CD14-positive monocyte (primary cell): Measurements from ENCODE around the gene LMX1B. TPM values are rescaled to one million over a fixed set of nuclear protein-coding genes. Genes with fewer than 3 reads are reported as not detected.

Experiments used
- DNase-seq, 3 donors: peaks; one replicate each; pipeline ENCODE4 v3.0.0-alpha.2; 2011 to 2022
- H2AFZ ChIP-seq: 2 replicates; pipeline ENCODE4 v1.6.0; 2012; ENCODE audit warnings: mild to moderate bottlenecking, low read depth, low read length, inconsistent platforms; ENCODE audit not compliant: insufficient read depth, poor library complexity, severe bottlenecking
- H3K27ac ChIP-seq, 2 donors: 1 replicate in 1 of 2; 2 replicates in 1 of 2; pipeline ENCODE4 v1.5.1; 2012 to 2013; ENCODE audit warnings: low read length in 2 of 2, control low read depth in 1 of 2, inconsistent platforms in 1 of 2, low read depth in 1 of 2, mild to moderate bottlenecking in 1 of 2
- H3K27me3 ChIP-seq, 2 donors: one replicate each; pipeline versions ENCODE4 v1.6.0 to v1.6.1; 2011 to 2013; ENCODE audit warnings: low read length in 2 of 2; ENCODE audit not compliant: control insufficient read depth in 2 of 2, insufficient read depth in 2 of 2
- H3K36me3 ChIP-seq, 2 donors: replicated peaks in 1 of 2; 1 replicate in 1 of 2; 2 replicates in 1 of 2; pipeline versions ENCODE4 v1.5.1 to v1.6.1; 2012 to 2013; ENCODE audit warnings: low read length in 2 of 2, control low read depth in 1 of 2, inconsistent platforms in 1 of 2, mild to moderate bottlenecking in 1 of 2; ENCODE audit not compliant: insufficient read depth in 2 of 2, control insufficient read depth in 1 of 2
- H3K4me1 ChIP-seq, 2 donors: 1 replicate in 1 of 2; 2 replicates in 1 of 2; pipeline versions ENCODE4 v1.5.1 to v1.6.1; 2012 to 2013; ENCODE audit warnings: low read length in 2 of 2, control low read depth in 1 of 2, inconsistent platforms in 1 of 2, mild to moderate bottlenecking in 1 of 2, moderate library complexity in 1 of 2; ENCODE audit not compliant: insufficient read depth in 2 of 2, control insufficient read depth in 1 of 2
- H3K4me2 ChIP-seq: replicated peaks from 2 replicates; pipeline ENCODE3; 2012; ENCODE audit warnings: low read length, moderate library complexity, mild to moderate bottlenecking; ENCODE audit not compliant: poor library complexity, severe bottlenecking; ENCODE audit errors: extremely low read depth
- H3K4me3 ChIP-seq, 3 experiments: fragments of 200-600 bp in 1 of 3; sonication (generic) in 1 of 3; replicated peaks in 1 of 3; 1 replicate in 2 of 3; 2 replicates in 1 of 3; pipeline ENCODE4 v1.5.1; 2011 to 2013; ENCODE audit warnings: low read length in 3 of 3, mild to moderate bottlenecking in 3 of 3, control low read depth in 2 of 3, low read depth in 2 of 3, inconsistent platforms in 1 of 3, moderate library complexity in 1 of 3
- H3K79me2 ChIP-seq: 2 replicates; pipeline ENCODE4 v1.6.0; 2012; ENCODE audit warnings: mild to moderate bottlenecking, control low read depth, inconsistent platforms, low read length, moderate library complexity; ENCODE audit not compliant: insufficient read depth
- H3K9ac ChIP-seq: 2 replicates; pipeline ENCODE4 v1.6.0; 2017; ENCODE audit warnings: low read length, mild to moderate bottlenecking; ENCODE audit not compliant: insufficient read depth, poor library complexity, severe bottlenecking
- H3K9me3 ChIP-seq, 2 donors: replicated peaks in 1 of 2; 1 replicate in 1 of 2; 2 replicates in 1 of 2; pipeline versions ENCODE4 v1.5.1 to v1.6.1; 2012 to 2013; ENCODE audit warnings: low read length in 2 of 2, control low read depth in 1 of 2; ENCODE audit not compliant: control insufficient read depth in 1 of 2, insufficient read depth in 1 of 2
- H4K20me1 ChIP-seq: 2 replicates; pipeline ENCODE4 v1.6.0; 2012; ENCODE audit warnings: mild to moderate bottlenecking, low read length, control low read depth, moderate library complexity; ENCODE audit not compliant: insufficient read depth
- H3K27ac Mint-ChIP-seq, 7 donors: one replicate each; pipeline ENCODE4 v1.8.0; 2020; ENCODE audit warnings: mild to moderate bottlenecking in 7 of 7, mixed read lengths in 7 of 7, moderate library complexity in 6 of 7, inconsistent platforms in 2 of 7
- H3K27me3 Mint-ChIP-seq, 3 donors: one replicate each; pipeline ENCODE4 v1.8.0; 2021 to 2022; ENCODE audit warnings: low read depth in 3 of 3, mild to moderate bottlenecking in 3 of 3, mixed read lengths in 3 of 3, moderate library complexity in 3 of 3, inconsistent platforms in 1 of 3
- H3K36me3 Mint-ChIP-seq, 2 donors: one replicate each; pipeline ENCODE4 v1.8.0; 2020; ENCODE audit warnings: mixed read lengths in 2 of 2, inconsistent platforms in 1 of 2, mild to moderate bottlenecking in 1 of 2
- H3K4me1 Mint-ChIP-seq: one replicate; pipeline ENCODE4 v1.8.0; 2020; ENCODE audit warnings: mild to moderate bottlenecking, mixed read lengths
- H3K4me3 Mint-ChIP-seq, 2 donors: one replicate each; pipeline ENCODE4 v1.8.0; 2020; ENCODE audit warnings: mild to moderate bottlenecking in 2 of 2, mixed read lengths in 2 of 2, moderate library complexity in 1 of 2
- H3K9me3 Mint-ChIP-seq, 7 donors: one replicate each; pipeline ENCODE4 v1.8.0; 2020 to 2022; ENCODE audit warnings: mixed read lengths in 7 of 7, mild to moderate bottlenecking in 6 of 7, moderate library complexity in 6 of 7, inconsistent platforms in 2 of 7
- CTCF ChIP-seq: fragments of 200-600 bp; IDR thresholded peaks from one replicate; pipeline ENCODE4 v1.8.0; 2022; ENCODE audit warnings: antibody characterized with exemption, mild to moderate bottlenecking
- WGBS: methylation state at CpG from one replicate; pipeline ENCODE4 v1.1.5; 2013; ENCODE audit warnings: missing lambda C conversion rate; ENCODE audit not compliant: insufficient coverage; 5-methylcytosine and 5-hydroxymethylcytosine counted together
- intact Hi-C, 2 donors: fragments of 100-400 bp; cut with micrococcal nuclease; formaldehyde crosslinking; loops; one replicate each; pipeline versions ENCODE4 v1.15.0 to v1.15.1; 2023
- polyA plus RNA-seq, 3 donors: library from polyadenylated mRNA; depleted of rRNA in 1 of 3; unstranded in 2 of 3; stranded (reverse) in 1 of 3; fragments of 300-500 nt in 2 of 3; fragments of >200 nt in 1 of 3; fragmentation: Illumina TruSeq in 2 of 3; gene quantifications; 1 replicate in 2 of 3; 2 replicates in 1 of 3; pipeline ENCODE4 v1.2.3, GENCODE V29; 2012 to 2021

The LMX1B gene
- polyA plus RNA-seq, 3 donors: not detected

DNA sequence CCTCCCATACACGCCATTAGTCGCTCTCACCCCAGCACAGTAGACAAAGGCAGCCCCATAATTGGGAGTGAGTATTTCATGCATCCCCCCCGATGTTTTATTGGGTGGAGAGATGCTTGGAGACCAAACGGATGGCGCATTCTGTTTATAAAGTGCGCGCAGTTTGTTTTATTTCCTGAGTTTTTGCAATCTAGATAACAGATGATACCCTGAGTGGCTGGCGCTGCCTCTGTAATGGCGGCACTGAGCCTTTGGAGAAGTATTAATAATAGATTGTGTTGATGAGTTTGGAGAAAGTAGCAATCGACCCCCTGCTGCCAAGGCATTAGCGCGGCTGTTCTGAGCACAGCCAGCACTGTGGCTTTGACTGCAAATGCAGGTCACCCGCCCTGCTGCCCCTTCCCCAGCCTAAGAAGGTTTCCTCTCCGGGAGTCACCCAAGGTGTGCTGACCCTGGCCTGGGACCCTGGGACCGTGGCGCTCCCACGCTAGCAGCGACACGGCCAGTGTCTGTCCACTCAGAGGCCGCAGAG is 74.3 kb downstream of the LMX1B start:
- Mint-ChIP-seq H3K27me3 (peaks cover 51 to 58% (median 57%) of the 10 kb centered on the region in 3 donors), H3K36me3 (no peaks in the 10 kb centered on the region), H3K27ac (no peak overlapping the region), H3K4me1 (no peaks in the 10 kb centered on the region), H3K4me3 (no peak overlapping the region), H3K9me3 (peaks cover 0 to 6% (median 0%) of the 10 kb centered on the region in 7 donors)
- WGBS: 85% methylated on average over 8 of the region's 20 CpGs
- Histone ChIP-seq H3K27ac (no peak overlapping the region), H3K9ac (no peak overlapping the region), H3K4me1 (no peaks in the 10 kb centered on the region), H3K36me3 (no peaks in the 10 kb centered on the region), H4K20me1 (no peaks in the 10 kb centered on the region), H3K27me3 (peaks cover 20 to 45% of the 10 kb centered on the region in 2 donors), H3K9me3 (peaks cover 0 to 13% of the 10 kb centered on the region in 2 donors), H3K4me3 (no peak overlapping the region), H3K79me2 (no peaks in the 10 kb centered on the region), H2AFZ (no peak overlapping the region), H3K4me2 (no peak overlapping the region)
- TF ChIP-seq CTCF: no peak
- DNase-seq: no peak
- intact Hi-C loops: no loop called here

DNA sequence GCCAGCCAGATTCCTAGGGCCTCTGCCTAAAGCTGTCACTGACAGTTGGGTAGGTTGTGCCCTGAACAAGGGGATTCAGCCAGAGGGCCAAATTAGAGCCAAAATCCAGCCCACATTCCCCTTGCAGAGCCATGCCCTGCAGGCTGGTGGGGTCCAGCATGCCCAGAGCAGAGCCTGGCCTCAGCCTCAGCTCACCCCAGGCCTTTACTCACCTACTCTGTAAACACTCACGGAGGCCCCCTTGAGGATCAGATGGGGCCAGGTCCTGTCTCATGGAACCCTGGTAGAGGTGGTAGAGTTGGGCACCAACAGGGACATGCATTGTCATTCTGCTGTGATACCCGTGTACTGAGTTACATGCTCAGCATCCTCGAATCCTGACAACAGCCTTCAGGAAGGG is 74.9 kb downstream of the LMX1B start:
- Histone ChIP-seq H3K27ac (no peak overlapping the region), H3K4me3 (no peak overlapping the region), H2AFZ (no peak overlapping the region), H3K4me1 (no peaks in the 10 kb centered on the region), H3K36me3 (no peaks in the 10 kb centered on the region), H3K4me2 (no peak overlapping the region), H4K20me1 (no peaks in the 10 kb centered on the region), H3K27me3 (peaks cover 15 to 40% of the 10 kb centered on the region in 2 donors), H3K9me3 (peaks cover 0 to 9% of the 10 kb centered on the region in 2 donors), H3K9ac (no peak overlapping the region), H3K79me2 (no peaks in the 10 kb centered on the region)
- Mint-ChIP-seq H3K27me3 (peaks cover 48 to 53% (median 52%) of the 10 kb centered on the region in 3 donors), H3K9me3 (peaks cover 0 to 3% (median 0%) of the 10 kb centered on the region in 7 donors), H3K4me3 (no peak overlapping the region), H3K4me1 (no peaks in the 10 kb centered on the region), H3K27ac (no peak overlapping the region), H3K36me3 (no peaks in the 10 kb centered on the region)
- intact Hi-C loops: no loop called here
- 71% methylated on average over 2 of the region's 3 CpGs for WGBS
- no peak for TF ChIP-seq CTCF
- no peak for DNase-seq
